Activated naive CD8-positive, alpha-beta T cell treated with anti-CD3 and anti-CD28 coated beads, Interleukin-2, amount 10 ng/mL, durations not matched to agents 7 days and 5 days (primary cell): ENCODE measurements around the gene KLHL35. TPM values are rescaled to one million over a fixed set of nuclear protein-coding genes. Genes with fewer than 3 reads are reported as not detected.

ENCODE experiments used
- ATAC-seq: fragments of 150-1000 bp; cut with Tn5 transposase; one replicate; pipeline ENCODE4 v1.10.0; 2021; ENCODE audit warnings: low read depth, moderate library complexity
- POLR2A ChIA-PET: fragments of 350-600 bp; sonication (Branson Sonifier 250); formaldehyde crosslinking; loops from one replicate; lab custom pipeline; 2021; ENCODE audit warnings: antibody characterized with exemption; lab: Charles Lee
- DNase-seq: peaks from one replicate; pipeline ENCODE4 v3.0.0; 2021
- H3K27ac Mint-ChIP-seq: one replicate; pipeline ENCODE4 v1.8.0; 2022; ENCODE audit warnings: mild to moderate bottlenecking, mixed read lengths
- H3K27me3 Mint-ChIP-seq: one replicate; pipeline ENCODE4 v1.8.0; 2022; ENCODE audit warnings: mild to moderate bottlenecking, moderate library complexity, mixed read lengths
- H3K36me3 Mint-ChIP-seq: one replicate; pipeline ENCODE4 v1.8.0; 2021; ENCODE audit warnings: mild to moderate bottlenecking, mixed read lengths
- H3K4me1 Mint-ChIP-seq: one replicate; pipeline ENCODE4 v1.8.0; 2021; ENCODE audit warnings: mixed read lengths
- H3K4me3 Mint-ChIP-seq: one replicate; pipeline ENCODE4 v1.8.0; 2022; ENCODE audit warnings: mild to moderate bottlenecking, moderate library complexity, mixed read lengths
- H3K9me3 Mint-ChIP-seq: one replicate; pipeline ENCODE4 v1.8.0; 2021; ENCODE audit warnings: mixed read lengths
- total RNA-seq, 2 experiments: library from RNA; stranded (reverse); gene quantifications; one replicate each; pipeline ENCODE4 v1.2.3, GENCODE V29; 2021

Gene KLHL35, protein sequence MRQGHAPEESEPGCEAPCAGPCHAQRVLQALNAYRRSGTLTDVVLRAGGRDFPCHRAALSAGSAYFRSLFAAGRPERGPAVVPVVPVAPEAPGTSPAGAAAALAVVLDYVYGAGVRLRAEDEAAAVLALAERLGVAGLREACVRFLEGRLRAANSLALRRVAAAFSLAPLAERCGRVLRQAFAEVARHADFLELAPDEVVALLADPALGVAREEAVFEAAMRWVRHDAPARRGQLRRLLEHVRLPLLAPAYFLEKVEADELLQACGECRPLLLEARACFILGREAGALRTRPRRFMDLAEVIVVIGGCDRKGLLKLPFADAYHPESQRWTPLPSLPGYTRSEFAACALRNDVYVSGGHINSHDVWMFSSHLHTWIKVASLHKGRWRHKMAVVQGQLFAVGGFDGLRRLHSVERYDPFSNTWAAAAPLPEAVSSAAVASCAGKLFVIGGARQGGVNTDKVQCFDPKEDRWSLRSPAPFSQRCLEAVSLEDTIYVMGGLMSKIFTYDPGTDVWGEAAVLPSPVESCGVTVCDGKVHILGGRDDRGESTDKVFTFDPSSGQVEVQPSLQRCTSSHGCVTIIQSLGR
- total RNA-seq = under 1 TPM; 0.55 to 0.65 TPM

DNA sequence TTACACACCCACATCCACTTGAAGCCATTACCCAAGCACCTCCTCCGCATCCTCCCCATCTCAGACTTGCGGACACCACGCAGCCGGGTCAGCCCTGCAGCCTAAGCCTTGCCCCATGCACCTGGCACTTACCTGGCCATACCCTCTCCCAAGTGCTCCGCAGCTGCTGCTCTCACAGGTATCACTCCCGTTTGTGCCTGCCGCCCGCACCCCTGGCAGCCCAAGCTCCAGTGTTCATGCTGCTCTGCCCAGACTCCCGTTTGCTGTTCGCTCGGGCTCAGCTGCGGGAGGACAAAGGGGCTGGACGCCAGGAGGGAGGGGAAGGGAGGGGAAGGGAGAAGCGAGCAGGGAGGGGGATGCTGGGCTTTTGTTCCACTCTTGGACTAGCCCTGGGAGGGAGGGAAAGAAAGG, at the start of gene KLHL35:
TSS of gene KLHL35 (minus strand) at position 293 of the 411 bp plus-strand sequence. CDS start 2,574 bp downstream, outside the sequence.
- peaks cover 46% of the 10 kb centered on the region for H3K27me3 Mint-ChIP-seq

DNA sequence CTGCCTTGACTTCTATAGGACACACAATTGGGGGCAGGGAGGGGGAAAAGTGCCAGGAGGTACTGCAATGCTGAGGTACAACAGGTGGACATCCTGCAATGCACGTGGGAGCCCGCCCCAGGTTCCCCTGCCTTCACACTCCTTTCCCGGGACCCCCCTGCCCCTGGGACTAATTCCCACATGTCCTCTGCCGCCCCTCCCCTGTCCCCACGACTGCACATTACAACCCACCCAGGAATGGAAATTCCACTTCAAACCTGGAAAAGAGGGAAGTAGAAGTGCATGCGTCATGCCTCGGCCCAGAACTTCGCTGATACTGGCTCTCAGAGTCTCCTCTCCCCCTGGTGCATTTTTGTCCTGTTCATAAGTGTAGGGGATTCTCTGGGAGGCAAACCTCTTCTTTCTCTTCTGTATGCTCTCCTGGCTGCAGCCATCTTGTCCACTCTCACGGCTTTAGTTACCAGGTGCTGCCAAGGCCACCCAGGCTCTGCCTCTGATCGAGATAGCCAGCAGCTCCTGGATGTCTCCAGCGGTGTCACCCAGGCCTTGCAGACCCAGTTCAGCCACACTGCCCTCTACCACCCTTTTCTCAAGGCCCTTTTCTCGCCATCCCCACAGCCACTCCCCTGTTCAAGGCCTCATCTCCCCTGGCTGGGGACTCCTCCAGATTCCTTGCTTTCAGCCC, 49.1 kb upstream of the KLHL35 start:
- POLR2A ChIA-PET = no interaction called here
- no peak for DNase-seq
- Mint-ChIP-seq H3K27me3 (no peaks in the 10 kb centered on the region), H3K4me3 (no peak overlapping the region), H3K9me3 (no peaks in the 10 kb centered on the region), H3K27ac (no peak overlapping the region), H3K4me1 (peaks cover 9% of the 10 kb centered on the region), H3K36me3 (peaks cover 4% of the 10 kb centered on the region)
- no peak for ATAC-seq

More for the DNA sequence above, at the start of gene KLHL35:
- Mint-ChIP-seq H3K9me3 (peaks cover 7% of the 10 kb centered on the region), H3K36me3 (peaks cover 3% of the 10 kb centered on the region), H3K4me3 (no peak within 1 kb of the TSS), H3K4me1 (peaks cover 22% of the 10 kb centered on the region), H3K27ac (no peak within 1 kb of the TSS)
- ATAC-seq = no peak
- no peak for DNase-seq
- POLR2A ChIA-PET = interaction anchor here (1.7 kb wide), 1 partner anchor 33 kb away, joined by 4 read pairs; no protein-coding TSS in a partner anchor

DNA sequence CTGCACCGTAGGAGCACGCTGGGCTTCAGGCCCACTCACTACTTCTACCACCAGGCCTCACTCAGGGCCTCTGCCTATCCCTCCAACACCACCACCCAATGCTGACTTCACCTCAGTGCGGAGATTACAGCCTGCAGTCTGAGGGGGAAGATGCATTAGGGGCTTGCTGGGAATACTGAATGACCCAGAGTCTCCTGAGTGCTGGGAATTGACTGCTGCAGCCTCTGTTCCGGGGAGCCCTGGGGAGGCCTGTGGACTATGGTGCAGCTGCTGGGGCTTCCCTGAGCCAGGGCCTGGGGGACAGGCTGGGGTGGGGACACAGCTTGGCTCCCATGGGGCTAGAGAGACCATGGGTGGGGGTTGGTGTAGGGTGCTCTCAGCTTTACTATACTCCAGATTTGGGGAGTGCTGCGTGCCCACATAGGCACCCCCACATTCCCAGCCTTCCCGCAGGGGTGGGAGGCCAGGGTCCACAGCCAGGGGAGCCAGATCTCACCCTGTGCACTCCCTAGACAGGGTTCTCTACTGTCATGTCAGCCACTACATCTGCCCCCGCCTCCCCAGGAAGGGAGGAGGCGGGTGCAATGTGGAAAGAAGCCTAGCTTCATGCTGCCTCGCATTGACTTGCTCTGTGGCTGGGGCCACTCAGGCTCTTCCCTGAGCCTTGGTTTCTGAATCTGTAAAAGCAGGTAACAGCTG, 48.4 kb upstream of the KLHL35 start:
- peaks cover 6% of the 10 kb centered on the region for H3K4me1 Mint-ChIP-seq
- H3K27me3 Mint-ChIP-seq = no peaks in the 10 kb centered on the region
- DNase-seq (no peak), ATAC-seq (no peak)
- peaks cover 4% of the 10 kb centered on the region for H3K36me3 Mint-ChIP-seq
- no peak overlapping the region for H3K27ac Mint-ChIP-seq
- H3K9me3 Mint-ChIP-seq = no peaks in the 10 kb centered on the region
- POLR2A ChIA-PET = no interaction called here
- no peak overlapping the region for H3K4me3 Mint-ChIP-seq

DNA sequence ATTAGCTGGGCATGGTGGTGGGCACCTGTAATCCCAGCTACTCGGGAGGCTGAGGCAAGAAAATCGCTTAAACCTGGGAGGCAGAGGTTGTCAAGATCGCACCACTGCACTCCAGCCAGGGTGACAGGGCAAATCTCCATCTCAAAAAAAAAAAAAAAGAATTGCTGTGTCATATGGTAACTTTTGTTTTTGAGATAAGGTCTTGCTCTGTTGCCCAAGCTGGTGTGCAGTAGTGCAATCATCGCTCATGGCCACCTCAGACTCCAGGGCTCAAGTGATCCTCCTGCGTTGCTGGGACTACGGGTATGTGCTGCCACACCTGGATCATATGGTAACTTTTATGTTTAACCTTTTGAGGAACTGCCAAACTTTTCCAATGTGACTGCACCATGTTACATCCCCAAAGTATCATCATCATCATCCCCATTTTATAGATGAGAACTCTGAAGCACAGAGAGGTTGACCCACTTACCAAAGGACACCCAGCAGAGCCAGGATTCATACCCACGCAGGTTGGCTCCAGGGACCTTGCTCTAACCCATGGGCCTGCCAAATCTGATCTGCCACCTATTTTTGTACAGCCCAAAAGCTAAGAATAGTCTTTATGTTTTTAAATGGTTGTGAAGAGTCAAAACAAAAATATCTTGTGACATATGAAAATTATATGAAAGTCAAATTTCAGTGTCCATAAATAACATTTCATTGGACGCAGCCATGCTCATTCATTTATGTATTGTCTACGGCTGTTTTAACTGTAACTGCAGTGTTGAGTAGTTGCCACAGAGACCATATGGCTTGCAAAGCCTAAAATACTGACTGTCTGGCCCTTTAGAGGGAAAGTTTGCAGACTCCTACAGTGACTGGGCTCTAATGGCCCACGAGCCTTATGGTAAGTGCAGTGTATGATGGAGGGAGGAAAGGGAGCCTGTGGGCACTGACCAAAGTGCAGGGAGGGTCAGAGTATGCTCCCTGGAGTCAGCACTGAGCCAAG, 47.5 kb upstream of the KLHL35 start:
- H3K4me1 Mint-ChIP-seq = peaks cover 14% of the 10 kb centered on the region
- POLR2A ChIA-PET = no interaction called here

DNA sequence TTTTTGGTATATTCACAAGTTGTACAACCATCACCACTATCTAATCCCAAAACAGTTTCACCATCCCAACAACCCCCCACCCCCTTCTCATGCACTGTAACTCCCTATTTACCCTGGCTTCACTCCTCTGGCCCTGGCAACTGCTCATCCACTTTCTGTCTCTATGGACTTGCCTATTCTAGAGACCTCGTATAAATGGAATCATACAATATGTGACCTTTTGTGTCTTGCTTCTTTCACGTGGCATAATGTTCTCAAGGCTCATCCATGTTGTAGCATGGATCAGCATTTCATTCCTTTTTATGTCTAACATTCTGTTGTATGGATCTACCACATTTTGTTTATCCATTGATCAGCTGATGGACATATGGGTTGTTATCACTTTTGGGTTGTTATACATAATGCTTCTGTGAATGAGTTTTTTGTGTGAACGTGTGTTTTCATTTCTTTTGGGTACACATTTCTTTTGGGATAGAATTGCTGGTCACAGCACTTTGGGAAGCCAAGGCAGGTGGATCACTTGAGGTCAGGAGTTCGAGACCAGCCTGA, 46.7 kb upstream of the KLHL35 start:
- ATAC-seq = no peak
- peaks cover 22% of the 10 kb centered on the region for H3K4me1 Mint-ChIP-seq
- no peaks in the 10 kb centered on the region for H3K27me3 Mint-ChIP-seq
- H3K4me3 Mint-ChIP-seq = no peak overlapping the region
- peaks cover 5% of the 10 kb centered on the region for H3K36me3 Mint-ChIP-seq
- POLR2A ChIA-PET = no interaction called here
- no peaks in the 10 kb centered on the region for H3K9me3 Mint-ChIP-seq
- H3K27ac Mint-ChIP-seq = peak overlapping the region; percentile 1
- no peak for DNase-seq

More for the DNA sequence above, 47.5 kb upstream of the KLHL35 start:
- H3K9me3 Mint-ChIP-seq = no peaks in the 10 kb centered on the region
- H3K36me3 Mint-ChIP-seq = peaks cover 4% of the 10 kb centered on the region
- no peak for ATAC-seq
- no peak overlapping the region for H3K27ac Mint-ChIP-seq
- no peak overlapping the region for H3K4me3 Mint-ChIP-seq
- H3K27me3 Mint-ChIP-seq = no peaks in the 10 kb centered on the region
- no peak for DNase-seq

DNA sequence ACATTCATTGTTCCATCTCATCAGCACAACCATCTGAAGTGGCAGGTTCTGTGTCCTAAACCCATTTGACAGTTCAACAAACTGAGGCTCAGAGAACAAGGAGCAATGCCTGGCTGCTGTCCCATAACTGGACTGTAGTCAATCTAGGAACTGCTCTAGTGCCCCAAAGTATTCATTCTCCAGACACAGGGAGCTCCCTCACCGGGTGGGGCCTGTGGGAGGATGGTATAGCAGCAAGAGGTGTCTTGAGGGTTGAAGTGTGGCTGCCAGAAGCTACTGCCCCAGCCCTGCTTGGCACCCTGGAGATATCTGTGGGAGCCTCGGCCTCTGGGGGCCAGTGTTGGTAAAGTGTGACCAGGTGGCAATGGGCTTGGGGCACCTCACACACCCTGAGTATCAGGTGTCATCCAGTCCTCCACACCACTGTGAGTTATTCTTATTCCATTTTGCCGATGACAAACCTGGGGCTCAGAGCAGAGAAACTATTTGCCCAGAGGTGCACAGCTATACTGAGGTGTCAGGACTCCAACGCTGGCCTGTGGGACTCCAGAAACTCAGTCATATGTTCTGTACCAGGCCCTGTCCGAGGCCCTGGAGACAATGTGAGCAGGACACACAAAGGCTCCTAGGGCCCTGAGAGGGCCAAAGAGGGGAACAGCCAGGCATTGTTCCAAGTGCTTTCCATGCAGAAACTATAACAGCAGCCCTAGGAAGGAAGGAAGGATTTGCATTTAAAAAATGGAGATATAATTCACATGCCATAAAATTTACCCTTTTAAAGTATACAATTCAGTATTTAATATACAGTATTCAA, 46.0 kb upstream of the KLHL35 start:
- Mint-ChIP-seq H3K36me3 (peaks cover 5% of the 10 kb centered on the region), H3K27ac (no peak overlapping the region), H3K27me3 (no peaks in the 10 kb centered on the region), H3K4me3 (no peak overlapping the region), H3K4me1 (peaks cover 23% of the 10 kb centered on the region), H3K9me3 (no peaks in the 10 kb centered on the region)
- DNase-seq = no peak
- POLR2A ChIA-PET = no interaction called here
- ATAC-seq = no peak

DNA sequence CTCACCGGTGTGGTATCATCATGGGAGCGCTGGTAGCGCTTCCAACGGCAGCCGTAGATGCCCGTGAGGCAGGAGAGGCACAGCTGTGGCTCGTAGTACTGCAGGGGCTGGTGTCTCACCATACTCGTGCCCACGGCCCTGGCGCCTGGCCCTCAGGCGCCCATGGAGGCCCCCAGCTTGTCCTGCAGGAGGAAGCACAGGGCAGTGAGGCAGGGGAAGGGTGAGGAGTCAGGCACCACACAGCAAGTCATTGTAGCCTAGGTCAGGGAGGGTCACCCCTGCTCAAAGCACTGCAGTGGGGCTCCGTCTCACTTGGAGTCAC, 44.6 kb upstream of the KLHL35 start:
- peaks cover 5% of the 10 kb centered on the region for H3K36me3 Mint-ChIP-seq
- DNase-seq (no peak), ATAC-seq (no peak)
- H3K4me1 Mint-ChIP-seq = peaks cover 23% of the 10 kb centered on the region
- no peaks in the 10 kb centered on the region for H3K9me3 Mint-ChIP-seq
- H3K27me3 Mint-ChIP-seq = peaks cover 2% of the 10 kb centered on the region
- H3K4me3 Mint-ChIP-seq = no peak overlapping the region
- peak overlapping the region; percentile 85 for H3K27ac Mint-ChIP-seq
- POLR2A ChIA-PET = interaction anchor here (1.4 to 3.4 kb wide), 2 partner anchors 48 to 78 kb away, joined by 5 to 21 read pairs; partner anchors contain the start of genes GDPD5 and RPS3

DNA sequence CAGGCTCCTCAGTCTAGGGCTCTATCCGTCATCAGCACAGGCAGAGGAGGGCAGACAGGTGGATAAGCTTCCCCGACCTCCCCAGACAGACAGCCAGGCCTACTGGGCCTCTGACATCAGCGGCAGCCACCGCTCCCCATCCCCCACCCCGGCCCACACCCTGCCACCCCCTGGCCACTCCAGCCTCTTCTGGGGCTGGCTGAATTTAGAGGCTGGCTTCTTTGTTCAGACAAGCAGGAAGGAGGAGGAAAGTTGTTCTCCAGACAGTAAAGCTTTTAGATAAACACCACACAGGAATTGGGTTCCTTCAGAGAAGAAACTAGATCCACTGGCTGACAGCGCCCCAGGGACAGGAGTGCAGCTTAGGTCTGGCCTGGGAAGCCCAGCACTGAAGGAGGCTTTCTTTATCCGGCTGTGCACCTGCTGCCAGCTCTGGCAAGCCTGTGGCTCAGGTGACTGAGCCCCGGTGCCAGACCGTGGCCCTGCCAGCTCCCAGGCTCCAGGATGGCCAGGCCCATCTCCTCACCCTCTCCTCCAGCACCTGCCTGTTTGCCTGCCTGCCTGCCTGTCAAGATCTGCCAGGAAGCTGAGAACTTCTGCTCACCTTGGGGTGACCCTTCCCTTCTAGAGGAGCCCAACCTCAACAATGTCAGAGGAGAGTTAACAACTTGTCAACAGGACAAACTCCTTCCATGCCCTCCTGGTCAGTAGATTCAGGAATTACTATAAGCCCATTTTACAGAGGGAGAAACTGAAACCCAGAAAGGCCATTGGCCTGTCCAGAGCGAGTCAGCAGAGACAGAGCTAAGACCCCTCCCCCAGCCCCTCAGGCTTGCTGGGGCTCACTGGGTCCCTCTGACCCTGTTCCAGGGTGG, 44.0 kb upstream of the KLHL35 start:
- peaks cover 2% of the 10 kb centered on the region for H3K27me3 Mint-ChIP-seq
- no peaks in the 10 kb centered on the region for H3K9me3 Mint-ChIP-seq
- H3K27ac Mint-ChIP-seq = peak overlapping the region; percentile 85
- DNase-seq = no peak
- no peak for ATAC-seq
- H3K4me3 Mint-ChIP-seq = no peak overlapping the region
- peaks cover 5% of the 10 kb centered on the region for H3K36me3 Mint-ChIP-seq
- POLR2A ChIA-PET = interaction anchor here (0.7 to 3.4 kb wide), 4 partner anchors 18 to 536 kb away, joined by 5 to 21 read pairs (median 6); partner anchors contain the start of genes GDPD5 and RPS3
- peaks cover 23% of the 10 kb centered on the region for H3K4me1 Mint-ChIP-seq

DNA sequence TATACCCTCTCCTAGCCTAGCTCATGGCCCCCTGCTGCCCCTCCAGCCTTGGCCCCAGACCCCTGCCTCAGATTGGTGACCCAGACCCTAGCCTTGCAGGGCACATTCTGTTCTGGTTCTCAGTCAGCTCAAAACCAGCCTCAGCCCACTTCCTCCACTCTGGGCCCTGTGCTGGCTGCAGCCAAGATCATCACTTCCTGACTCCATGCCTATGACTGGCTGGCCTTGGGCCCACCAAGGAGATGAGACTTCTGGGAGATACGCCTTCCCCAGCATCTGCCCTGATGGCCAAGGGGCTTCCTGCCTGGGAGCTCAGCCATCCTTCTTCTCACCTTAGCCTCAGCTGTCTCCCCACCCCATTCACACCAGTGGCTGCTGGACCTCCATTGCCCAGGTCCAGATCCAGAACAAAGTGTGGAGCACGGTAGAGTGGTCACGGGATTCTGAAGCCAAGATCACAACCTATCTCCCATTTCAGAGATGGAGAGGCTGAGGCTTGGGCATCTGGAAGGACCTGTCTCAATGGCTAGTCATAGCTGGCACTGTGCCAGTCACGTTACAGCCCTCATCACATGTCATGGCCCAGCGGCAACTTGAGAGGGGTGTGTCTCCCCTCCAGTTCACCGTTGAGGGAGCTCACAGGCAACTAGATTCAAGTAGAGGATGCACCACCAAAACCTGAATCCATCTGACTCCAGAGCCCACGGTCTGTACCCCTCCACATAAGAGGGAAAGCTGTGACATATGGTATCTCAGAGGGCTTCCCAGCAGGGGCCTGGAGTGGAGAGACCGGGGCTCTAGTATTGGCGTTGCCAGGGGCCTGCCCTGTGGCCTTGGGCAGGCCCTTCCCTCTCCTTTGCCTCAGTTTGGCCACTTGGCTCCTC, 43.0 kb upstream of the KLHL35 start:
- no peak for DNase-seq

More for the DNA sequence above, 43.0 kb upstream of the KLHL35 start:
- H3K9me3 Mint-ChIP-seq = no peaks in the 10 kb centered on the region
- H3K27ac Mint-ChIP-seq = peak overlapping the region; percentile 99
- peaks cover 5% of the 10 kb centered on the region for H3K36me3 Mint-ChIP-seq
- H3K4me1 Mint-ChIP-seq = peaks cover 23% of the 10 kb centered on the region
- peaks cover 2% of the 10 kb centered on the region for H3K27me3 Mint-ChIP-seq
- ATAC-seq = peak; percentile 96
- POLR2A ChIA-PET = interaction anchor here (0.8 to 3.4 kb wide), 10 partner anchors 14 to 135 kb away, joined by 3 to 21 read pairs (median 4); partner anchors contain the start of genes GDPD5 and RPS3
- peak overlapping the region; percentile 88 for H3K4me3 Mint-ChIP-seq
